Astrocyte (in vitro differentiated cells and primary cell): ENCODE measurements around the gene C3orf33. TPM values are rescaled to one million over a fixed set of nuclear protein-coding genes. Genes with fewer than 3 reads are reported as not detected.

Experiments used
- DNase-seq: peaks from one replicate; pipeline ENCODE4 v3.0.0-alpha.2; 2010; ENCODE audit warnings: low read depth
- FAIRE-seq: peaks from 2 replicates; lab custom pipeline; 2011; peaks lifted over from hg19 to GRCh38; lab: Jason Lieb, UNC
- H2AFZ ChIP-seq: 2 replicates; pipeline ENCODE4 v1.6.0; 2012; ENCODE audit warnings: low read depth, low read length, inconsistent platforms
- H3K27ac ChIP-seq: 2 replicates; pipeline ENCODE4 v1.5.1; 2011; ENCODE audit warnings: low read depth, low read length, inconsistent platforms
- H3K27me3 ChIP-seq: 2 replicates; pipeline ENCODE4 v1.6.0; 2011; ENCODE audit warnings: low read length, inconsistent platforms; ENCODE audit not compliant: insufficient read depth
- H3K36me3 ChIP-seq: 2 replicates; pipeline ENCODE4 v1.5.1; 2011; ENCODE audit warnings: low read length, inconsistent platforms; ENCODE audit not compliant: insufficient read depth
- H3K4me1 ChIP-seq: 2 replicates; pipeline ENCODE4 v1.5.1; 2011; ENCODE audit warnings: low read length, inconsistent platforms; ENCODE audit not compliant: insufficient read depth
- H3K4me2 ChIP-seq: 2 replicates; pipeline ENCODE4 v1.6.0; 2012; ENCODE audit warnings: low read length, inconsistent platforms
- H3K4me3 ChIP-seq: 2 replicates; pipeline ENCODE4 v1.5.1; 2011; ENCODE audit warnings: low read depth, mild to moderate bottlenecking, low read length, inconsistent platforms; ENCODE audit not compliant: insufficient read depth
- H3K79me2 ChIP-seq: 2 replicates; pipeline ENCODE4 v1.6.0; 2012; ENCODE audit warnings: mild to moderate bottlenecking, low read length, inconsistent platforms; ENCODE audit not compliant: insufficient read depth
- H3K9ac ChIP-seq: 2 replicates; pipeline ENCODE4 v1.6.0; 2012; ENCODE audit warnings: mild to moderate bottlenecking, low read length, inconsistent platforms
- H3K9me3 ChIP-seq: 2 replicates; pipeline ENCODE4 v1.5.1; 2012; ENCODE audit warnings: low read depth, mild to moderate bottlenecking, low read length, inconsistent platforms; ENCODE audit not compliant: insufficient read depth
- H4K20me1 ChIP-seq: 2 replicates; pipeline ENCODE4 v1.6.0; 2012; ENCODE audit warnings: low read length, inconsistent platforms; ENCODE audit not compliant: insufficient read depth
- H3K27ac Mint-ChIP-seq: one replicate; pipeline ENCODE4 v1.8.0; 2021; ENCODE audit warnings: mild to moderate bottlenecking, mixed read lengths; ENCODE audit not compliant: unreplicated experiment
- H3K27me3 Mint-ChIP-seq: one replicate; pipeline ENCODE4 v1.8.0; 2021; ENCODE audit warnings: low read depth, mixed read lengths; ENCODE audit not compliant: unreplicated experiment
- H3K36me3 Mint-ChIP-seq: one replicate; pipeline ENCODE4 v1.8.0; 2021; ENCODE audit warnings: low read depth, mixed read lengths; ENCODE audit not compliant: unreplicated experiment
- H3K4me1 Mint-ChIP-seq: one replicate; pipeline ENCODE4 v1.8.0; 2021; ENCODE audit warnings: low read depth, mixed read lengths; ENCODE audit not compliant: unreplicated experiment
- H3K4me3 Mint-ChIP-seq: one replicate; pipeline ENCODE4 v1.8.0; 2021; ENCODE audit warnings: mild to moderate bottlenecking, moderate library complexity, mixed read lengths; ENCODE audit not compliant: unreplicated experiment
- H3K9me3 Mint-ChIP-seq: one replicate; pipeline ENCODE4 v1.8.0; 2021; ENCODE audit warnings: mild to moderate bottlenecking, mixed read lengths; ENCODE audit not compliant: unreplicated experiment
- EZH2 ChIP-seq: IDR thresholded peaks from 2 replicates; pipeline ENCODE4 v1.6.1; 2012; ENCODE audit warnings: mild to moderate bottlenecking, low read length, inconsistent platforms; ENCODE audit not compliant: insufficient read depth
- total RNA-seq: library from RNA; stranded (reverse); gene quantifications from 2 replicates; pipeline ENCODE4 v1.2.1, GENCODE V29; 2021
- TF ChIP-seq, protein P1 (sequence below): IDR thresholded peaks from 2 replicates; pipeline ENCODE4 v1.5.1; 2011; ENCODE audit warnings: low read depth, mild to moderate bottlenecking, inconsistent platforms, low read length, moderate library complexity; ENCODE audit not compliant: insufficient read depth

C3orf33 gene
- total RNA-seq, 1 donor from 2014 or later = 2.4 TPM

- no peak overlapping the region for H3K4me3 ChIP-seq
- Mint-ChIP-seq H3K9me3 (no peaks in the 10 kb centered on the region), H3K36me3 (no peaks in the 10 kb centered on the region), H3K4me1 (no peaks in the 10 kb centered on the region), H3K27ac (no peak overlapping the region), H3K27me3 (no peaks in the 10 kb centered on the region), H3K4me3 (no peak overlapping the region)
- DNase-seq (no peak), FAIRE-seq (no peak)
- H3K27me3 ChIP-seq = no peaks in the 10 kb centered on the region
- H3K79me2 ChIP-seq = no peaks in the 10 kb centered on the region
- no peak overlapping the region for H2AFZ ChIP-seq
- TF ChIP-seq, protein P1, sequence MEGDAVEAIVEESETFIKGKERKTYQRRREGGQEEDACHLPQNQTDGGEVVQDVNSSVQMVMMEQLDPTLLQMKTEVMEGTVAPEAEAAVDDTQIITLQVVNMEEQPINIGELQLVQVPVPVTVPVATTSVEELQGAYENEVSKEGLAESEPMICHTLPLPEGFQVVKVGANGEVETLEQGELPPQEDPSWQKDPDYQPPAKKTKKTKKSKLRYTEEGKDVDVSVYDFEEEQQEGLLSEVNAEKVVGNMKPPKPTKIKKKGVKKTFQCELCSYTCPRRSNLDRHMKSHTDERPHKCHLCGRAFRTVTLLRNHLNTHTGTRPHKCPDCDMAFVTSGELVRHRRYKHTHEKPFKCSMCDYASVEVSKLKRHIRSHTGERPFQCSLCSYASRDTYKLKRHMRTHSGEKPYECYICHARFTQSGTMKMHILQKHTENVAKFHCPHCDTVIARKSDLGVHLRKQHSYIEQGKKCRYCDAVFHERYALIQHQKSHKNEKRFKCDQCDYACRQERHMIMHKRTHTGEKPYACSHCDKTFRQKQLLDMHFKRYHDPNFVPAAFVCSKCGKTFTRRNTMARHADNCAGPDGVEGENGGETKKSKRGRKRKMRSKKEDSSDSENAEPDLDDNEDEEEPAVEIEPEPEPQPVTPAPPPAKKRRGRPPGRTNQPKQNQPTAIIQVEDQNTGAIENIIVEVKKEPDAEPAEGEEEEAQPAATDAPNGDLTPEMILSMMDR = no peak
- TF ChIP-seq EZH2 = no peak
- H3K9me3 ChIP-seq = no peaks in the 10 kb centered on the region
- no peak overlapping the region for H3K4me2 ChIP-seq
- H3K27ac ChIP-seq = no peak overlapping the region
- no peaks in the 10 kb centered on the region for H3K4me1 ChIP-seq
- no peaks in the 10 kb centered on the region for H4K20me1 ChIP-seq
- H3K9ac ChIP-seq = no peak overlapping the region
- H3K36me3 ChIP-seq = no peaks in the 10 kb centered on the region
Measured at GRCh38 chr3:155730843-155731242, 75.2 kb downstream of the C3orf33 start.

DNA sequence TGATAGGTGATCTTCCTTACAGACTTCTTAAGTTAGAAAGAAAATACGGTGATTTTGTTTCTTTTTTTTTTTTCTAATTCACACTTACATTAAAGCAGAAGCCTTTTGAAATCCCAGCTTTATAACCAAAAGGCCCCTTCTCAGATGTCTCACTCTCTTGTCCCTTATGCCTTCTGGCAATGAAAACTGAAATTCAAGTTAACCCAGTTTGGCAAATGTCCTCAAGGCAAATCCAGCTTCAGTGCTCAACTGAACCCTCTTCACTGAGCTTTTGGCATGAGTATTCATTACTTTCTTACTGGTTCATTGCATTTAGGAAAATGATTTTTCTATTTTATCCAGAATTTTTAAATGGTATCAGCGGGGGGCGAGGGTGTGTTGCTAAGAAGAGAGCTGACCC, 78.2 kb downstream of the C3orf33 start:
- no peaks in the 10 kb centered on the region for H3K9me3 Mint-ChIP-seq
- FAIRE-seq (no peak), DNase-seq (no peak)
- H3K27ac ChIP-seq = no peak overlapping the region
- no peaks in the 10 kb centered on the region for H3K27me3 Mint-ChIP-seq
- no peaks in the 10 kb centered on the region for H3K36me3 ChIP-seq
- no peaks in the 10 kb centered on the region for H3K27me3 ChIP-seq
- TF ChIP-seq EZH2 = no peak
- TF ChIP-seq, protein P1 = no peak
- no peak overlapping the region for H3K4me3 ChIP-seq
- H2AFZ ChIP-seq = no peak overlapping the region
- H3K4me1 Mint-ChIP-seq = no peaks in the 10 kb centered on the region
- no peak overlapping the region for H3K9ac ChIP-seq
- H4K20me1 ChIP-seq = no peaks in the 10 kb centered on the region
- H3K9me3 ChIP-seq = no peaks in the 10 kb centered on the region
- no peak overlapping the region for H3K27ac Mint-ChIP-seq
- H3K4me3 Mint-ChIP-seq = no peak overlapping the region
- no peaks in the 10 kb centered on the region for H3K36me3 Mint-ChIP-seq
- H3K4me2 ChIP-seq = no peak overlapping the region
- H3K4me1 ChIP-seq = no peaks in the 10 kb centered on the region
- H3K79me2 ChIP-seq = no peaks in the 10 kb centered on the region

DNA sequence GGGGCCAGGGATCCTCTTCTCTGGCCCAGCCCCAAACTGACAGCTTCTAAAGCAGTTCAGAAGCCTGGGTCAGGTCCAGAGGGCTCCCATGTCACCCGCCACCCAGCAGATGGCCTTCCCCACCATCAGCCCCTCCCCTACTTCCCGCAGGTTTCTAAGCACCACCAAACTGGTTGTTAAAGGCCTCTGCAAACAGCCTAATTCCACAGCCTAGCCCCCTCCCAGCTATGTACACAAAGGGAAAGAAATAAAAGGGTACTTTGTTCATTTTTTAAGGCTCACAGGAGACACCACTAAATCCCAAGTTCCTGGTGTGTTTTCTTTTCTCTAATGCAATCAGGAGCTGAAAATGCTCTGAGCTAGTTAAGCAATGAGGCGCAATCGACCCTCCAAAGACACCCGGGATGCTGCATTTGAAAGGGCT, 91.8 kb downstream of the C3orf33 start:
- no peaks in the 10 kb centered on the region for H3K27me3 Mint-ChIP-seq
- no peak overlapping the region for H3K27ac Mint-ChIP-seq
- H3K4me1 ChIP-seq = no peaks in the 10 kb centered on the region
- peaks cover 3% of the 10 kb centered on the region for H3K9me3 Mint-ChIP-seq
- H3K36me3 Mint-ChIP-seq = no peaks in the 10 kb centered on the region
- H3K27me3 ChIP-seq = no peaks in the 10 kb centered on the region
- H3K9ac ChIP-seq = no peak overlapping the region
- FAIRE-seq = no peak
- no peaks in the 10 kb centered on the region for H3K79me2 ChIP-seq
- H3K4me3 Mint-ChIP-seq = no peak overlapping the region
- DNase-seq = no peak
- H2AFZ ChIP-seq = no peak overlapping the region
- H3K27ac ChIP-seq = no peak overlapping the region
- TF ChIP-seq, protein P1 = no peak
- H4K20me1 ChIP-seq = no peaks in the 10 kb centered on the region
- H3K4me2 ChIP-seq = no peak overlapping the region
- H3K36me3 ChIP-seq = no peaks in the 10 kb centered on the region
- H3K4me3 ChIP-seq = no peak overlapping the region
- H3K4me1 Mint-ChIP-seq = no peaks in the 10 kb centered on the region
- no peaks in the 10 kb centered on the region for H3K9me3 ChIP-seq

Other genes starting within 250 kb of the C3orf33 start
- gene PLCH1, start 61.2 kb downstream of the C3orf33 start, total RNA-seq = 0.65 and 1.2 TPM in 2 replicates
- gene SLC33A1, start 48.1 kb upstream of the C3orf33 start, total RNA-seq = 27.3 and 30.4 TPM in 2 replicates
- gene GMPS, start 64.4 kb upstream of the C3orf33 start, total RNA-seq = 58.1 and 59.7 TPM in 2 replicates